HCEC 1CT (cell line): ENCODE measurements around the gene ITGB3.

ENCODE experiments used
- DNase-seq: peaks from one replicate; pipeline ENCODE4 v3.0.0-alpha.2; 2017

ITGB3 gene

DNA sequence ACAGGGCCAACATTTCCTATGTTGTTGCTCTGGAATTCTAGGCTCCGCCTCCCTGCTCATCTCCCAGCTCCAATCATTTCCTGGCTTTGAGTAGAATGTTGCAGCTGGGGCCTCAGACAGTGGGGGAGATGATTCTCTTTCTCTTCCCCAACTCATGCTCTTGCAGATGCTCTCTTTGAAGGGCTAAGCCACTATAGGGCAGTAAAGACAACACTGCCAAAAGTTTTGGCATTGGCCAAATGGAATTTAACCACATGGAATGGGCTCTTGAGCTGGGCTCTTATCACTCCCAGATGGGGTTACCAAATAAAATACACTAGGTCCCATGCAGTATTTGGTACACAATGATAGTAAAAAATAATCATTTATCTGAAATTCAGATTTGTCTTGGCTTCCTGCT lies 50.6 kb downstream of the ITGB3 start:
- DNase-seq: no peak

DNA sequence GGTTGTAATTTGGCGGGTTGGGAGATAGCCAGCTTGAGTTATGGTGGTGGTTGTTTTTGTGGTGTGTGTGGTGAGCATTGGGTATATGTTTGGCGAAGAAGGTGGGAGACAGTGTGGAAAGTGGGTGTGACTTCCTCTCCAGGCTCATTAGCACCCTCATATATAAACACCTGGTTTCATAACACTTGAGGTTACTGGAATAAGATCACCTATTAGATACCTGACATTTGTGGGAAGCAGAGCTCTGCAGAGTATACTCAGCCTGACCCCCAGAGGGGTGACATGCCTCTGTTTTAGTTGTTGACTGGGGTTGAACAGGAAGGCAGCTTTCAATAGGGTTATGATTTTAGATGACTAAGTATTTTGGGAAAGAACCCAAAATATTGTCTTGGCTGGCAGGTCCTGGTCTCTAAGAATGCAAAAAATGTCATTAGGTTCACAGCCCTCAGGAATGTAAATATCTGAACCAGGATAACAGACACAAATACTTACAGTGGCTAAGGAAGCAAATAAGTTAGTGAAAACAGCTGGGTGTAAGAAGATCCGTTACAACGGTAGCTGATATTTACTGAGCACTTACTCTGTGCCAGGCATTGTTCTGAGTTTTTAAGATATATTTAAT lies 51.8 kb downstream of the ITGB3 start:
- peak; percentile 98 for DNase-seq

DNA sequence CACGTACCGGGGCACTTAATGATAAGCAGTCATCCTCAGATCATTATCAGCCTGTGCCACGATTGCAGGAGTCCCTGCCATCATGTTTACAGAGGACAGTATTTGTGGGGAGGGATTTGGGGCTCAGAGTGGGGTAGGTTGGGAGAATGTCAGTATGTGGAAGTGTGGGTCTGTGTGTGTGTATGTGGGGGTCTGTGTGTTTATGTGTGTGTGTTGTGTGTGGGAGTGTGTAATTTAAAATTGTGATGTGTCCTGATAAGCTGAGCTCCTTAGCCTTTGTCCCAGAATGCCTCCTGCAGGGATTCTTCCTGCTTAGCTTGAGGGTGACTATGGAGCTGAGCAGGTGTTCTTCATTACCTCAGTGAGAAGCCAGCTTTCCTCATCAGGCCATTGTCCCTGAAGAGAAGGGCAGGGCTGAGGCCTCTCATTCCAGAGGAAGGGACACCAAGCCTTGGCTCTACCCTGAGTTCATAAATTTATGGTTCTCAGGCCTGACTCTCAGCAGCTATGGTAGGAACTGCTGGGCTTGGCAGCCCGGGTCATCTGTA lies 56.6 kb downstream of the ITGB3 start:
- no peak for DNase-seq

DNA sequence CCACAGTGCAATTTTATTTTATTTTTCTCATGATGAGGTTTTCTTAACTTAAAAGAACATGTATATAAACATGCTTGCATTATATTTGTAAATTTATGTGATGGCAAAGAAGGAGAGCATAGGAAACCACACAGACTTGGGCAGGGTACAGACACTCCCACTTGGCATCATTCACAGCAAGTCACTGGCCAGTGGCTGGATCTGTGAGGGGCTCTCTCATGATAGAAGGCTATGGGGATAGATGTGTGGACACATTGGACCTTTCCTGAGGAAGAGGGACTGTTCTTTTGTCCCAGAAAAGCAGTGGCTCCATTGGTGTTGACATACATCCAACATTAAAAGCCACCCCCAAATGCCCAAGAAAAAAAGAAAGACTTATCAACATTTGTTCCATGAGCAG lies 57.8 kb downstream of the ITGB3 start:
- no peak for DNase-seq

DNA sequence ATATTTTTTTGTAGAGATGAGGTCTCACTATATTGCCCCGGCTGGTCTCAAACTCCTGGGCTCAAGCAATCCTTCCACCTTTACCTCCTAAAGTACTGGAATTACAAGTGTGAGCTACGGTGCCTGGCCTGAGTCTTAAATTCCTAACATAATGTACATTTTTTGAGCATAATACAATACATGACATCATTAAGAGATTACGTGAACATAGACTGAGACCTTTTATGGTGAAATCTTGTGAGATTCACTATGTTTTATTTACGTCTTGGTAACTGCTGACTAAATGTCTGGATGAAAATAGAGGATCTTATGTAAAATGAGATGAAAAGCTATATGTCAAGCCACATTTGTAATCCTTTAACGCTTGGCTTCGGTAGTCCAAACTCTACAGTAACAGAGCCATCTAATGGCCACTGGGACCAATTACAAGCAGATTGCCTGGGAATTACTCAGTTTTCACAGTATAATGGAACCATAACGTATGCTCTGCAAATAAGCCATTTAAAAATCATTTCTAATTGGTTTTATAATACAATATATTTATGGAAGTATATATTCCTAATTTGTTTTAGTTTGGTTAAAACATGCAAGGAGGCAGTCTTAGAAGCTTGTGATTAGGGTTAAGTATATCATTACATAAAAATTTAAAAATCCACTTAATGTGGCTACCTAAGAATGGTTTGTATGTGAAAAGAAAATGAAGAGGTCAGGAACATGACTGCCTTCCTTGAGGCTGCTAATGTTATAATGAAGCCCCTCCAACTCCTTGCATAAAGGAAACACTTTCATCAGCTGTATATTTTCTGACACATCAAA lies 62.0 kb downstream of the ITGB3 start:
- DNase-seq: peak; percentile 98

DNA sequence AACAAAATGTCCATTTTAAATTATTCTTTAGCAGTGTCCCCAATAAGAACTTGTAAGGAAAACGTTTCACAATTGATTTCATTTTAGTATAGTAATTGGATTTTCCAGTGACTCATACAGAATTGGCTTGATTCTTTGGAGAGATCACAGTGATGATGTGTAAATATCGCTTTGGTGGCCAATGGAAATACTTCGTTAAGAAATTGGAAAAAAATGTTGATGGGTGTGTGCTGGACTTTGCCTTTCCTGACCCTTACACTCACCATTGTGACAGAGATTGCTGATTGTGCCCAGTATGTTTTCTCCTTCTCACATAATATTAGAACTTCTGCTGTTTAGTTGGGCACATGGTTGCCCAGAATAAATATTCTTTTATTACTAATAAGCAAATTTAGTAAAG lies 62.7 kb downstream of the ITGB3 start:
- DNase-seq: peak; percentile 77

DNA sequence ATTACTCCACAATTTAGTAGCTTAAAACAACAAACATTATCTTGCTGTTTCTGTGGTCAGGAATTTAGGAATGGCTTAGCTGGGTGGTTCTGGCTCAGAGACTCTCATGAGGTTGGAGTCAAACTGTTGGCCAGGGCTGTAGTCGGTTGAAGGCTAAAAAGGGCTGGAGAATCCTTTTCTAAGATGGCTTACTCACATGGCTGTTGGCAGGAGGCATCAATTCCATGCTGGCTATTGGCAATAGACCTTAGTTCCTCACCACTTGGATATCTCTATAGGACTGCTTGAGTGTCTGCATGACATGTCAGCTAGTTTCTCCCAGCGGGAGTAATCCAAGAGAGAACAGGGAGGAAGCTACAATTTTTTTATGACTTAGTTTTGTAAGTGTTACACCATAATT lies 63.5 kb downstream of the ITGB3 start:
- no peak for DNase-seq

DNA sequence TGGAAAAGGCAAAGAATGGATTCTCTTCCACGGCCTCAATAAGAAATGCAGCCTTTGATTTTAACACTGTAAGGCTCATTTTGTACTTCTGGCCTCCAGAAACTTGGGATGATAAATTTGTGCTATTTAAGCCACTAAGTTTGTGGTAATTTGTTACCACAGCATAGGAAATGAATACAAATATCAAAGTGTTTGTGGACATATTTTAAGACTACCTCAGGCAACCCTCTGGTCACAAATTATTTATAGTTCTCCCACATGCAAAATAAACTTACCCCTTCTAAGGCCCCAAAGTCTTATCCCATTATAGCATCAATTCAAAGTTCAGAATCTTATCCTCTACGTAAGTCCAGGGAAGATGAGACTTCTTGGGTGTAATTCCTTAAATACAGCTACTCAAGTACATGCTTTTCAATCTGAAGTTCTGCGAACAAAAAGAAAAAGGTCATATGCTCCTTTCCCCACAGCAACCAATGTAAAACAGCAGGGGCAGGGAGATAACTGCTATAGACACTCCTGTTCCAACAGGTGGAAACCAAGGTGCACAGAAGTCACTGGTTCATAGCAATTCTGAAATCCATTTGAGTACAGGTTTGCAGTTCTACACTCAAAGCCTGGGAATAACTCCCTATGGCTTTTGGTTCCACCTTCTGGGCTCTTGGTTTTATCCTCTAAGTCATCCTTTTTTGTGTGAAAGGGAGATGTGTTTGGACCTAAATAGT lies 64.7 kb downstream of the ITGB3 start:
- DNase-seq: no peak

DNA sequence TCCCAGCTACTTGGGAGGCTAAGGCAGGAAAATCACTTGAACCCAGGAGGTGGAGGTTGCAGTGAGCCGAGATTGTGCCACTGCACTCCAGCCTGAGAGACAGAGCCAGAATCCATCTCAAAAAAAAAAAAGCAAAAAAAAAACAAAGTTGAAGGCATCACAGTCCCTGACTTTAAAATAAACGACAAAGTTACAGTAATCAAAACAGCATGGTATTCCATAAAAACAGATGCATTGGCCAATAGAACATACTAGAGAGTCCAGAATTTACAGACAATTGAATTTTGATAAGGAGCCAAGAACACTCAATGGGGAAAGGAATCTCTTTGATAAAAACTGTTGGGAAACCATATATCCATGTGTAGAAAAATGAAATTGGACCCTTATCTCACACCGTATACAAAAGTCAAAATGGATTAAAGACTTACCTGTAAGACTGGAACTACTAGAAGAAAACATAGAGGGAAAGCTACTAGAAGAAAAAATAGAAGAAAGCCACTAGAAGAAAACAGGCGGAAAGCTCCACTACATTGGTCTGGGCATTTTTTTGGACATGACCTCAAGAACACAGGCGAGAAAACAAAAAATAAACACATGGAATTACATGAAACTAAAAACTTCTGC lies 67.4 kb downstream of the ITGB3 start:
- DNase-seq: no peak

DNA sequence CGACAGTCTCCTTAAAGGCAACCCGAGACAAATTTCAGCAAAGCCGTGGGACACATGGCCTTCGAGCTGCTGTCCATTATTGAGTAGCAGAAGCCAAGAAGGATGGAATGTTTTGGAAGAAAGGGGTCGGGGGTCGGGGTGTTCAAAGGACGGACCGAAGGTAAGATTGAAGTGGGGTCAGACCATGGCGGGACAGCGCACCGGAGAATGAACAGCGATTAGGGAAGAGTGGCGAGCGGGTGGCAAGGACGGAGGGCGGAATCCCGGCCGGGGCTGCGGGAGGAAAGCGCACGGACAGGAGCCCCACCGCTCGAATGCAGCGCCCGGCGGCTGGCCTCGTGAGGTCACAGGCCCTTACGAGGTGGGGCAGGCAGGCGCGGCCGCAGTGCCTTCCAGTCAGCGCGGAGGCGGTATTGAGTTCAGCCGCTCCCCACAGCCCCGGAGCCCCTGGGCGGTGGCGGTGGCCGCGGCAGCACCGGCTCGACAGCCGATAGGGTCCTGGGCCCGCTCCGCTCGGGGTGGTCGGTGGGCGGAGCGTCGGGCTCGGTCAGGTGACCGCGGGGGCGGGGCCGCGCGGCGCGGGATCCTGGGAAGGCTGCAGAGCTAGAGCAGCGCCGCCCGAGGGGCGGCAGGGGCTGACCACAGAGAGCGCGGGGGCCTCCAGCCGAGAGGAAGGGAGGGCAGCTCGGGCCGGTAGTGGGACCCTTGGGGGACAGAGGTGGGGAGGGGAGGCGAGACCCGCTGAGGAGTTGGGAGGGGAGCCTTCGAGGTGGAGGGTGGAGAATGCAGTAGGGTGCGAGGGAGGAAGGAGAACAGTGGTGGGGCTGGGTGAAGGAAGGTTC lies 70.0 kb downstream of the ITGB3 start, which contains the start of gene EFCAB13:
Gene EFCAB13 (plus strand): TSS at position 574 of the 842 bp plus-strand sequence. CDS start 4,399 bp downstream, outside the sequence.
- DNase-seq: peak; percentile 91

DNA sequence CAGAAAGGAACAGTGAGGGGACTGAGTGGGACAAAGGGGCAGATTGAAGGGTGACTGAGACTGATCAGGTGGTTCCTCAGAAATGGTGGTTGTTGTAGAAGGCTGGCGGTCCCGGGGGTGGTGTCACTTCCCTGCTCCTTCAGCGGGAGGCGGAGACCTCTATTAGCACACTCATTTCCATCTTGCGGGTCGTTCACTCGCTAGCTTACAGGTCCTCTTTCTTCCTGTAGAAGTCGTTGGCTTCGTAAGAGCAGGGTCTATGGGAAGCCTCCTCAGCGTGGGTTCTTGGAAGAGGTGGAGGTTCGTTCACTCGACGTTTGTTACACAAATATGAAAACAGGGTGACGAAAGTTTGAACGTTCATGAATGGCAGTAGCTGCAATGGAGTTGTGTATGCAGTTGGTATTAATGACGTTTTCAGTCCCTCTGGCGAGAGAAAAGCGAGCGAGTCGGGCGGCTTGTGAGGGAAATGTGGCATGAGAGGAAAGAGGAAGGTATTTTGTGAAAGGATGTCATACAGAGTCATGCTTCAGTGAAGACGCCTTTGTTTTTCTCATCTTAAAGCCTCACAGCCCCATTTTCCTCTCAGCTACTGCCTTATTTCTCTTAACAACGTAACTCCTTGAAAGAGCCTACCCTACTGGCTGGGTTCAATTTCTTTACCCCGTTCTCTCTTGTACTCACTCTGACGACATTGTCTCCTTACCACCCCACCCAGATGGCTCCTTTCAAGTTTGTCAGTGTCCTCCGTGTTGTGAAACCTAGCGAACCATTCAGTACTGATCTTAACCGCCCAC lies 70.8 kb downstream of the ITGB3 start:
- peak; percentile 46 for DNase-seq

DNA sequence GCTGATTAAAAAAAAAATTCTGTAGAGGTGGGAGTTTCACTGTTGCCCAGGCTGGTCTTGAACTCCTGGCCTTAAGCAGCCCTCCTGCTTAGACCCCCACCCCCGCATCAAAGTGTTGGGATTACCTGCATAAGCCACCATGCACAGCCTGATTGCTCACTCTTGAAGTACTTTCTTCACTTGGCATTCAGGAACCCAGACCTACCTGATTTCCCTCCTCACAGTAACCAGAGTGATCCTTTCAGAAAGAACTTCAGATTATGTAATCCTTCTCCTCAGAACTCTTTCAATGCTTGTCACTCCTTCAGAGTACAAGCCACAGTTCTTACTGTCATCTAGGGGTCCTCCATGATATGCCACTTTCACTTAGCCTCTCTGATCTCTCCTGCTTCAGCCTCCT lies 71.5 kb downstream of the ITGB3 start:
- no peak for DNase-seq

DNA sequence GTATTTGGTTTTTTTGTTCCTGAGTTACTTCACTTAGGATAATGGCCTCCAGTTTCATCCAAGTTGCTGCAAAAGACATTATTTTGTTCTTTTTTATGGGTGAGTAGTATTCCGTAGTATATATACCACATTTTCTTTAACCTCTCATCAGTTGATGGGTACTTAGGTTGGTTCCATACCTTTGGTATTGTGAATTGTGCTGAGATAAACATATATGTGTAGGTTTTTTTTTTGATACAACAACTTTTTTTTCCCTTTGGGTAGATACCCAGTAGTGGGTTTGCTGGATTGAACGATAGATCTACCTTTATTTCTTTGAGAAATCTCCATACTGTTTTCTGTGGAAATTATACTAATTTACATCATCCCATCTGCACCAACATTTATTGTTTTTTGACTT lies 76.9 kb downstream of the ITGB3 start:
- no peak for DNase-seq

DNA sequence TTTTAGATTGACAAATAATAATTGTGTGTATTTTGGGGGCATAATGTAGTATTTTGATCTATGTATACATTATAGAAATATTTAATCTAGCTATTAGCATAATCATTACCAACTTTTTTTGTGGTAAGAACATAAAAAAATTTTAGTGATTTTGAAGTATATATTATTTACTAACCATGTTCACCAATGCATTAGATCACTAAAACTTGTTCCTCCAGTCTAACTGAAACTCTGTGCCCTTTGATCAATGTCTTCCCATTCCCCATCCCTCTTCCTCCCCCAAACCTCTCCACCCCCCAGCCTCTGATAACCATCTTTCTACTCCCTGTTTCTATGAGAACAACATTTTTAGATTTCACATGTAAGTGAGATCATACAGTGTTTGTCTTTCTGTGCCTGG lies 78.7 kb downstream of the ITGB3 start:
- no peak for DNase-seq

DNA sequence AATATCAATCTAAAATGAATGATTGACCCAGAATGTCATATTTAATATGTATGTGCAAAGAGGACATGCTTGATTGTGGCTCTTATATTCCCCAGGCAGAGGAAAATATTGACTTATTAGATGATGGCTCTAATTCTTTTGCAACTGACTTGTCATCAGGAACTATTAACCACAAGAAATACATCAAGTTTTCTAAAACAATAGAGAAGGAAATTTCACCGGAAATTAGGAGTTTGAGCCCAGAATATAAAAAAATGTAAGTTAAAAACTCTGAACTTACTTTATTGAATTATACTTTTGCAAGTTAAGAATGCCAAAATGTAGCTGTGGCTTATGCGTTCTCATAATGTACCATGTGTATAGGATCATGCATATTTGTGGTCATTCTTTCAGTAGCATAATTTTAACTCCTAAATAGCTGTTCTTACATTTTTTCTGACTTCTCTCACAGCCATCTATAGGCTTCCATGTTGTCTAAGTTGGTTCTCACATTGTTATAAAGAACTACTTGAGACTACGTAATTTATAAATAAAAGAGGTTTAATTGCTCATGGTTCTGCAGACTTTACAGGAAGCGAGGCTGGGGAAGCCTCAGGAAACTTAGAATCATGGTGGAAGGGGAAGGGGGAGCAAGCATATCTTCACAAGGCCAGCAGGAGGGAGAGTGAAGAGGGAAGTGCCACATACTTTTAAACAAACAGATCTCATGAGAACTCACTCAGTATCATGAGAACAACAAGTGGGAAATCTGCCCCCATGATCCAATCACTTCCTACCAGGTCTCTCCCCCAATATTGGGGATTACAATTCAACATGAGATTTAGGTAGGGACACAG lies 81.7 kb downstream of the ITGB3 start:
- no peak for DNase-seq

DNA sequence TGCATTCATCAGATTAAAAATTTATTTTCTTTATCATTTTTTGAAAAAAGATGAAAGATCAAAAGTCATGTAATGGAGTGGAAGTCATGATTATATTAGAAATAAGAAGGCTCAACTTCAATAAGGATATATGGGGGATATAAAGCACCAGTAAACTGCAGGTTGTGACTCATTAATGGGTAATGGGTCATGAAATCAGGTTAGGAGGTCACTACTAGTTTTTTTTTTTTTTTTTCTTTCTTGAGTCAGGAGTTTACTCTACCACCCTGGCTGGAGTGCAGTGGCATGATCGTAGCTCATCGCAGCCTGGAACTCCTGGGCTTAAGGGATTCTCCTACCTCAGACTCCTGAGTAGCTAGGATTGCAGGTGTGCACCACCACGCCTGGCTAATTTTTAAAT lies 84.4 kb downstream of the ITGB3 start:
- no peak for DNase-seq

DNA sequence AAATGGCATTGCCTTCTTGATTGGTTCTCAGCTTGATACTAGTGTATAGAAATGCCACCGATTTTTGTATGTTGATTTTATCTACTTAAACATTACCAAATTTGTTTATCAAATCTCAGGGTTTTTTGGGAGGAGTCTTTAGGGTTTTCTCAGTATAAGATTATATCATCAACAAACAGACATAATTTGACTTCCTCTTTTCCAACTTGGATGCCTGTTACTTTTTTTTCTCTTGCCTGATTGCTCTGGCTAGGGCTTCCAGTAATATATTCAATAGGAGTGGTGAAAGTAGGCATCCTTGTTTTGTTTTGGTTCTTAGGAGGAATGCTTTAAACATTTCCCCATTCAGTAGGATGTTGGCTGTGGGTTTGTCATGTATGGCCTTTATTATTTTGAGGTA lies 99.2 kb downstream of the ITGB3 start:
- DNase-seq: no peak

DNA sequence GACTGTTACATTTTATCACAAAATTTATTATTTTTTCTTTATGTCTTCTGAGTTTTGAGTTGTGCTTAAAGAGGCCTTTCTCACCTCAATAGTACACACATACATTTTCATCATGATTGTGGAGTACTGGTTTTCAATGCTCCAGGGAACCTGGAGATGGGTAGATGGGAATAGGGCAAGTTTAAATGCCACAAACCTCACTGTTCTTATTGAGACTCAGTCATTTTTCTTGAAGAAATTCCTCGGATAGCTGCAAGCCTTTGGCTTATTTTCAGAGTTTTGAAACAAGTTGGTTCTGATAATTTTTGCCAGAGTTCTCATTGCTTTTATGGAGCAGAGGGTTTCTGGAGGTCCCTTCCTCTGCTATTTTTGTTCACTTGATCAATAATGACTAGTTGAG lies 105.0 kb downstream of the ITGB3 start:
- no peak for DNase-seq
